Suprapubic skin (tissue), 4 donors: ENCODE data around the gene POLD3. TPM values are rescaled to one million over a fixed set of nuclear protein-coding genes. Genes with fewer than 3 reads are reported as not detected.
A peak's percentile ranks its signal among the peaks of the same experiment; 100 is the strongest.

Experiments
- DNase-seq, 2 donors: peaks; one replicate each; pipeline ENCODE4 v3.0.0-alpha.2; 2019; ENCODE audit warnings: low spot score in 2 of 2
- H3K27ac ChIP-seq: fragments of 200-600 bp; sonication (generic); one replicate; pipeline ENCODE4 v1.5.1; 2019
- H3K27me3 ChIP-seq: fragments of 200-600 bp; sonication (generic); one replicate; pipeline ENCODE4 v1.5.1; 2019
- H3K36me3 ChIP-seq: fragments of 200-600 bp; sonication (generic); one replicate; pipeline ENCODE4 v1.5.1; 2019
- H3K4me1 ChIP-seq: fragments of 200-600 bp; sonication (generic); one replicate; pipeline ENCODE4 v1.5.1; 2019
- H3K4me3 ChIP-seq: fragments of 200-600 bp; sonication (generic); one replicate; pipeline ENCODE4 v1.5.1; 2019; ENCODE audit warnings: mild to moderate bottlenecking
- H3K9me3 ChIP-seq: fragments of 200-600 bp; sonication (generic); one replicate; pipeline ENCODE4 v1.5.1; 2019
- CTCF ChIP-seq, 2 donors: fragments of 200-600 bp in 1 of 2; fragments of 450-650 bp in 1 of 2; sonication (generic) in 1 of 2; IDR thresholded peaks; one replicate each; pipeline ENCODE4 v1.5.1; 2016 to 2019; ENCODE audit warnings: antibody characterized with exemption in 2 of 2, mild to moderate bottlenecking in 1 of 2, moderate library complexity in 1 of 2
- EP300 ChIP-seq: sonication (generic); formaldehyde crosslinking; IDR thresholded peaks from one replicate; pipeline ENCODE4 v1.6.1; 2017; ENCODE audit warnings: antibody characterized with exemption
- POLR2A ChIP-seq, 2 donors: fragments of 450-650 bp; IDR thresholded peaks; one replicate each; pipeline ENCODE4 v1.6.1; 2017; ENCODE audit warnings: antibody characterized with exemption in 2 of 2, mild to moderate bottlenecking in 2 of 2, moderate library complexity in 2 of 2
- POLR2AphosphoS5 ChIP-seq, 3 donors: sonication (generic); formaldehyde crosslinking; IDR thresholded peaks; one replicate each; pipeline ENCODE4 v1.6.1; 2017; ENCODE audit warnings: antibody characterized with exemption in 3 of 3
- WGBS: methylation state at CpG from one replicate; pipeline ENCODE4 v1.1.5; 2018; 5-methylcytosine and 5-hydroxymethylcytosine counted together
- total RNA-seq, 4 donors: library from RNA; depleted of rRNA; stranded (reverse); fragments of >200 nt; gene quantifications; one replicate each; pipeline ENCODE4 v1.1.0, GENCODE V29; 2016

POLD3 gene
- total RNA-seq, 4 donors from 2014 or later: 10.9 to 26.6 (median 14.7) TPM

- H3K9me3 ChIP-seq: no peaks in the 10 kb centered on the region
- 72% methylated on average over 2 of the region's 2 CpGs for WGBS
- DNase-seq: no peak
- H3K4me3 ChIP-seq: no peak overlapping the region
- H3K27ac ChIP-seq: no peak overlapping the region
- TF ChIP-seq EP300 (no peak), CTCF (IDR thresholded peaks at IDR 0.05) (no peak), POLR2A (IDR thresholded peaks at IDR 0.05) (no peak), POLR2AphosphoS5 (IDR thresholded peaks at IDR 0.05) (no peak)
- no peaks in the 10 kb centered on the region for H3K27me3 ChIP-seq
- peaks cover 25% of the 10 kb centered on the region for H3K36me3 ChIP-seq
- peaks cover 4% of the 10 kb centered on the region for H3K4me1 ChIP-seq
Observed at GRCh38 chr11:74630043-74630442, 37.7 kb downstream of the POLD3 start.

- Histone ChIP-seq H3K36me3 (peaks cover 33% of the 10 kb centered on the region), H3K27ac (no peak overlapping the region), H3K27me3 (no peaks in the 10 kb centered on the region), H3K9me3 (no peaks in the 10 kb centered on the region), H3K4me1 (peaks cover 4% of the 10 kb centered on the region), H3K4me3 (no peak overlapping the region)
- WGBS: 90% methylated on average over 5 of the region's 5 CpGs
- TF ChIP-seq EP300: no peak
- TF ChIP-seq POLR2A (IDR thresholded peaks at IDR 0.05): no peak
- no peak for TF ChIP-seq POLR2AphosphoS5 (IDR thresholded peaks at IDR 0.05)
- no peak for TF ChIP-seq CTCF (IDR thresholded peaks at IDR 0.05)
- DNase-seq: no peak
Observed at GRCh38 chr11:74633406-74634393, 41.3 kb downstream of the POLD3 start.

- Histone ChIP-seq H3K27me3 (no peaks in the 10 kb centered on the region), H3K9me3 (no peaks in the 10 kb centered on the region), H3K36me3 (peaks cover 37% of the 10 kb centered on the region), H3K4me3 (no peak overlapping the region), H3K27ac (no peak overlapping the region), H3K4me1 (peaks cover 4% of the 10 kb centered on the region)
- DNase-seq: no peak
- peak in 1 of 2 donors; percentile 24 for TF ChIP-seq CTCF (IDR thresholded peaks at IDR 0.05)
- TF ChIP-seq POLR2AphosphoS5 (IDR thresholded peaks at IDR 0.05): no peak
- 38% methylated on average over 4 of the region's 4 CpGs for WGBS
Observed at GRCh38 chr11:74634537-74634936, 42.2 kb downstream of the POLD3 start.

- H3K36me3 ChIP-seq: peaks cover 56% of the 10 kb centered on the region
- WGBS: 66% methylated on average over 1 of the region's 1 CpG
- no peak for DNase-seq
- no peak overlapping the region for H3K4me3 ChIP-seq
- TF ChIP-seq EP300 (no peak), CTCF (IDR thresholded peaks at IDR 0.05) (no peak), POLR2A (IDR thresholded peaks at IDR 0.05) (no peak), POLR2AphosphoS5 (IDR thresholded peaks at IDR 0.05) (no peak)
- peaks cover 4% of the 10 kb centered on the region for H3K4me1 ChIP-seq
- H3K27me3 ChIP-seq: no peaks in the 10 kb centered on the region
- no peaks in the 10 kb centered on the region for H3K9me3 ChIP-seq
- no peak overlapping the region for H3K27ac ChIP-seq
Observed at GRCh38 chr11:74636630-74637184, 44.3 kb downstream of the POLD3 start.

- Histone ChIP-seq H3K27ac (no peak overlapping the region), H3K36me3 (peaks cover 56% of the 10 kb centered on the region), H3K9me3 (no peaks in the 10 kb centered on the region), H3K4me1 (peaks cover 4% of the 10 kb centered on the region), H3K4me3 (no peak overlapping the region), H3K27me3 (no peaks in the 10 kb centered on the region)
- no peak for TF ChIP-seq EP300
- TF ChIP-seq POLR2AphosphoS5 (IDR thresholded peaks at IDR 0.05): no peak
- no peak for TF ChIP-seq CTCF (IDR thresholded peaks at IDR 0.05)
- TF ChIP-seq POLR2A (IDR thresholded peaks at IDR 0.05): no peak
- no peak for DNase-seq
- 92% methylated on average over 1 of the region's 1 CpG for WGBS
Observed at GRCh38 chr11:74637700-74638099, 45.3 kb downstream of the POLD3 start.
